AG09319 (cell line): ENCODE results near the gene GAPDHS.

Source experiments
- DNase-seq: peaks from one replicate; pipeline ENCODE4 v3.0.0-alpha.2; 2010; ENCODE audit warnings: low read depth; ENCODE audit errors: extremely low read depth
- CTCF ChIP-seq: IDR thresholded peaks from 2 replicates; pipeline ENCODE4 v1.5.1; 2011; ENCODE audit warnings: low read depth, mild to moderate bottlenecking, inconsistent platforms, low read length, moderate library complexity

The GAPDHS gene

GRCh38 chr19:35529241-35530218 is 3.7 kb upstream of the GAPDHS start:
- no peak for TF ChIP-seq CTCF
- DNase-seq: no peak

- no peak for DNase-seq
These were observed 2.0 kb upstream of the GAPDHS start for GRCh38 chr19:35531291-35531690.

GRCh38 chr19:35533822-35534392 is 651 bp downstream of the GAPDHS start:
- no peak for TF ChIP-seq CTCF
- DNase-seq: no peak

More at GRCh38 chr19:35531291-35531690, 2.0 kb upstream of the GAPDHS start:
- no peak for TF ChIP-seq CTCF

GRCh38 chr19:35534803-35535480 is 1.7 kb downstream of the GAPDHS start:
- TF ChIP-seq CTCF: no peak
- DNase-seq: no peak

- DNase-seq: no peak
- TF ChIP-seq CTCF: no peak
These were observed 6.1 kb downstream of the GAPDHS start for GRCh38 chr19:35539314-35539713.

- no peak for DNase-seq
- TF ChIP-seq CTCF: no peak
These were observed 6.6 kb downstream of the GAPDHS start for GRCh38 chr19:35539850-35540249.
